Mesenchymal stem cell (in vitro differentiated cells and primary cell): ENCODE data around the gene STK24.

ENCODE experiments used
- DNase-seq: peaks from one replicate; pipeline ENCODE4 v3.0.0-alpha.2; 2013
- H2AFZ ChIP-seq: one replicate; pipeline ENCODE4 v1.6.1; 2013; ENCODE audit warnings: low read depth, mild to moderate bottlenecking, control low read depth, inconsistent platforms, low read length, moderate library complexity
- H2AK5ac ChIP-seq: 2 replicates; pipeline ENCODE4 v1.6.1; 2013; ENCODE audit warnings: low read length, moderate library complexity, mild to moderate bottlenecking, inconsistent platforms; ENCODE audit not compliant: severe bottlenecking
- H2BK120ac ChIP-seq: one replicate; pipeline ENCODE4 v1.6.1; 2013; ENCODE audit warnings: low read depth, mild to moderate bottlenecking, inconsistent platforms, low read length, moderate library complexity
- H2BK12ac ChIP-seq, 2 experiments: one replicate each; pipeline ENCODE4 v1.6.1; 2013; ENCODE audit warnings: inconsistent platforms in 2 of 2, low read length in 2 of 2, mild to moderate bottlenecking in 2 of 2, moderate library complexity in 2 of 2, control low read depth in 1 of 2
- H2BK15ac ChIP-seq: one replicate; pipeline ENCODE4 v1.6.1; 2013; ENCODE audit warnings: mild to moderate bottlenecking, low read depth, inconsistent platforms; ENCODE audit not compliant: poor library complexity, severe bottlenecking
- H2BK5ac ChIP-seq: 2 replicates; pipeline ENCODE4 v1.6.1; 2013; ENCODE audit warnings: low read depth, mild to moderate bottlenecking, low read length, control low read depth, inconsistent platforms; ENCODE audit not compliant: poor library complexity, severe bottlenecking
- H3K14ac ChIP-seq, 2 experiments: one replicate each; pipeline ENCODE4 v1.6.1; 2013; ENCODE audit warnings: inconsistent platforms in 2 of 2, low read length in 2 of 2, control low read depth in 1 of 2, mild to moderate bottlenecking in 1 of 2, moderate library complexity in 1 of 2
- H3K18ac ChIP-seq, 2 experiments: one replicate each; pipeline ENCODE4 v1.6.1; 2013; ENCODE audit warnings: inconsistent platforms in 2 of 2, low read length in 2 of 2, control low read depth in 1 of 2, low read depth in 1 of 2, mild to moderate bottlenecking in 1 of 2
- H3K23ac ChIP-seq, 2 experiments: one replicate each; pipeline ENCODE4 v1.6.1; 2013; ENCODE audit warnings: inconsistent platforms in 2 of 2, low read length in 2 of 2, mild to moderate bottlenecking in 2 of 2, moderate library complexity in 2 of 2, control low read depth in 1 of 2
- H3K27ac ChIP-seq: 2 replicates; pipeline ENCODE4 v1.5.1; 2013; ENCODE audit warnings: mild to moderate bottlenecking, moderate library complexity, low read length, control low read depth, inconsistent platforms; ENCODE audit not compliant: poor library complexity, severe bottlenecking
- H3K27me3 ChIP-seq, 2 experiments: 2 replicates each; pipeline versions ENCODE4 v1.6.1 to v1.7.0; 2013; ENCODE audit warnings: low read length in 2 of 2, mild to moderate bottlenecking in 2 of 2, moderate library complexity in 2 of 2, control low read depth in 1 of 2, inconsistent platforms in 1 of 2; ENCODE audit not compliant: control insufficient read depth in 1 of 2, insufficient read depth in 1 of 2
- H3K36me3 ChIP-seq, 2 experiments: 2 replicates each; pipeline versions ENCODE4 v1.6.1 to v1.7.0; 2013; ENCODE audit warnings: low read length in 2 of 2, control low read depth in 1 of 2, inconsistent platforms in 1 of 2, low read depth in 1 of 2, mild to moderate bottlenecking in 1 of 2; ENCODE audit not compliant: insufficient read depth in 2 of 2, control insufficient read depth in 1 of 2
- H3K4ac ChIP-seq, 2 experiments: one replicate each; pipeline ENCODE4 v1.6.1; 2013; ENCODE audit warnings: inconsistent platforms in 2 of 2, low read length in 2 of 2, mild to moderate bottlenecking in 2 of 2, moderate library complexity in 2 of 2, control low read depth in 1 of 2, low read depth in 1 of 2
- H3K4me1 ChIP-seq: 2 replicates; pipeline ENCODE4 v1.6.1; 2013; ENCODE audit warnings: low read depth, low read length, control low read depth; ENCODE audit not compliant: control insufficient read depth, insufficient read depth
- H3K4me2 ChIP-seq: 2 replicates; pipeline ENCODE4 v1.6.1; 2013; ENCODE audit warnings: low read length, mild to moderate bottlenecking, inconsistent platforms; ENCODE audit not compliant: poor library complexity, severe bottlenecking
- H3K4me3 ChIP-seq, 2 experiments: 2 replicates each; pipeline versions ENCODE4 v1.5.1 to v1.7.0; 2013; ENCODE audit warnings: low read length in 2 of 2, mild to moderate bottlenecking in 2 of 2, control low read depth in 1 of 2, low read depth in 1 of 2; ENCODE audit not compliant: insufficient read depth in 1 of 2
- H3K79me1 ChIP-seq: replicated peaks from 2 replicates; pipeline ENCODE4 v1.6.1; 2013; ENCODE audit warnings: mild to moderate bottlenecking, control low read depth, low read length, inconsistent platforms; ENCODE audit not compliant: poor library complexity, severe bottlenecking
- H3K9ac ChIP-seq: 2 replicates; pipeline ENCODE4 v1.7.0; 2013; ENCODE audit warnings: mild to moderate bottlenecking, low read length, moderate library complexity
- H3K9me3 ChIP-seq: 2 replicates; pipeline ENCODE4 v1.7.0; 2013; ENCODE audit warnings: mild to moderate bottlenecking, low read length; ENCODE audit not compliant: control insufficient read depth
- H4K8ac ChIP-seq: one replicate; pipeline ENCODE4 v1.6.1; 2013; ENCODE audit warnings: inconsistent platforms, mild to moderate bottlenecking, low read length, moderate library complexity
- H4K91ac ChIP-seq: one replicate; pipeline ENCODE4 v1.6.1; 2013; ENCODE audit warnings: mild to moderate bottlenecking, low read length, inconsistent platforms
- WGBS: methylation state at CpG from one replicate; pipeline ENCODE4 v1.1.7; 2013; ENCODE audit warnings: mixed read lengths; 5-methylcytosine and 5-hydroxymethylcytosine counted together

STK24 gene

GRCh38 chr13:98485561-98485960 lies 91.3 kb downstream of the STK24 start:
- H2BK15ac ChIP-seq: peak overlapping the region; percentile 60
- peak overlapping the region; percentile 36 for H2AK5ac ChIP-seq
- H3K4me2 ChIP-seq: no peak overlapping the region
- WGBS: 93% methylated on average over 9 of the region's 11 CpGs
- no peak overlapping the region for H3K4ac ChIP-seq
- H3K36me3 ChIP-seq: peaks cover 11% of the 10 kb centered on the region in 2 experiments
- peaks cover 39% of the 10 kb centered on the region for H3K79me1 ChIP-seq
- H3K27ac ChIP-seq: no peak overlapping the region
- no peaks in the 10 kb centered on the region for H3K9me3 ChIP-seq
- no peak overlapping the region for H2BK5ac ChIP-seq
- no peak overlapping the region for H4K8ac ChIP-seq
- H4K91ac ChIP-seq: peak overlapping the region; percentile 25
- H3K27me3 ChIP-seq: no peaks in the 10 kb centered on the region
- no peak overlapping the region for H2AFZ ChIP-seq
- H3K9ac ChIP-seq: no peak overlapping the region
- H3K14ac ChIP-seq: peak overlapping the region in 1 of 2 experiments; percentile 87
- H3K4me3 ChIP-seq: no peak overlapping the region
- no peak for DNase-seq
- H3K4me1 ChIP-seq: peaks cover 39% of the 10 kb centered on the region
- no peak overlapping the region for H2BK120ac ChIP-seq
- H3K18ac ChIP-seq: peak overlapping the region; percentile 29 to 84
- peak overlapping the region in 1 of 2 experiments; percentile 73 for H3K23ac ChIP-seq
- H2BK12ac ChIP-seq: peak overlapping the region in 1 of 2 experiments; percentile 86

- Histone ChIP-seq H3K9me3 (no peaks in the 10 kb centered on the region), H2AFZ (no peak overlapping the region), H3K36me3 (peaks cover 11% of the 10 kb centered on the region in 2 experiments), H2BK120ac (no peak overlapping the region), H3K18ac (peak overlapping the region; percentile 0 to 72), H3K14ac (no peak overlapping the region), H3K4me2 (peak overlapping the region; percentile 19), H3K9ac (peak overlapping the region; percentile 62), H2BK12ac (peak overlapping the region in 1 of 2 experiments; percentile 13), H4K8ac (peak overlapping the region; percentile 66), H3K23ac (no peak overlapping the region), H3K4me1 (peaks cover 37% of the 10 kb centered on the region), H4K91ac (no peak overlapping the region), H3K27me3 (no peaks in the 10 kb centered on the region), H2BK15ac (no peak overlapping the region), H3K4me3 (peak overlapping the region in 1 of 2 experiments; percentile 56), H3K4ac (peak overlapping the region in 1 of 2 experiments; percentile 29), H3K79me1 (peaks cover 41% of the 10 kb centered on the region), H2BK5ac (no peak overlapping the region), H2AK5ac (no peak overlapping the region), H3K27ac (peak overlapping the region; percentile 74)
- WGBS: 11% methylated on average over 21 of the region's 21 CpGs
- peak; percentile 99 for DNase-seq
Observed at GRCh38 chr13:98484289-98485219, 92.4 kb downstream of the STK24 start.

- H2BK120ac ChIP-seq: no peak overlapping the region
- peak overlapping the region in 1 of 2 experiments; percentile 67 for H3K14ac ChIP-seq
- peak; percentile 45 for DNase-seq
- H3K4ac ChIP-seq: peak overlapping the region; percentile 26 to 29
- peak overlapping the region in 1 of 2 experiments; percentile 27 for H3K23ac ChIP-seq
- no peak overlapping the region for H2BK5ac ChIP-seq
- H3K9ac ChIP-seq: peak overlapping the region; percentile 63
- H3K36me3 ChIP-seq: peaks cover 9 to 11% of the 10 kb centered on the region in 2 experiments
- peak overlapping the region; percentile 19 for H3K4me2 ChIP-seq
- H2BK15ac ChIP-seq: no peak overlapping the region
- no peak overlapping the region for H4K91ac ChIP-seq
- H3K79me1 ChIP-seq: peaks cover 36% of the 10 kb centered on the region
- H4K8ac ChIP-seq: no peak overlapping the region
- peak overlapping the region; percentile 36 for H2AK5ac ChIP-seq
- WGBS: 85% methylated on average over 12 of the region's 14 CpGs
- no peaks in the 10 kb centered on the region for H3K9me3 ChIP-seq
- H3K4me1 ChIP-seq: peaks cover 35% of the 10 kb centered on the region
- no peak overlapping the region for H2AFZ ChIP-seq
- peak overlapping the region in 1 of 2 experiments; percentile 45 for H2BK12ac ChIP-seq
- H3K27me3 ChIP-seq: no peaks in the 10 kb centered on the region
- peak overlapping the region; percentile 74 for H3K27ac ChIP-seq
- peak overlapping the region in 1 of 2 experiments; percentile 61 for H3K18ac ChIP-seq
- H3K4me3 ChIP-seq: peak overlapping the region in 1 of 2 experiments; percentile 56
Observed at GRCh38 chr13:98483601-98484288, 93.2 kb downstream of the STK24 start.
